SK-N-MC (cell line): ENCODE results near the gene RNF146.

Source experiments
- EZH2 ChIP-seq: fragments of 200-600 bp; sonication (generic); IDR thresholded peaks from one replicate; pipeline ENCODE4 v1.6.1; 2017; ENCODE audit warnings: antibody characterized with exemption
- FOXP2 ChIP-seq: optimal IDR thresholded peaks from 2 replicates; pipeline ENCODE3; 2011; ENCODE audit warnings: mild to moderate bottlenecking, moderate library complexity; ENCODE audit not compliant: insufficient read depth; ENCODE audit errors: extremely low read length, control extremely low read depth
- POLR2AphosphoS5 ChIP-seq: IDR thresholded peaks from 2 replicates; pipeline ENCODE4 v1.6.1; 2012; ENCODE audit warnings: mild to moderate bottlenecking, low read depth, low read length, borderline replicate concordance

GRCh38 chr6:127290391-127291265 lies 24.0 kb downstream of the RNF146 start:
- TF ChIP-seq POLR2AphosphoS5 (no peak), EZH2 (no peak), FOXP2 (no peak)
